ENCODE data around the gene CDKN2C.
"Not testable (repeated sequence)": the region's sequence is repeated elsewhere in the genome, so short reads cannot be mapped to it uniquely, and the experiment has no call there.

The CDKN2C gene

DNA sequence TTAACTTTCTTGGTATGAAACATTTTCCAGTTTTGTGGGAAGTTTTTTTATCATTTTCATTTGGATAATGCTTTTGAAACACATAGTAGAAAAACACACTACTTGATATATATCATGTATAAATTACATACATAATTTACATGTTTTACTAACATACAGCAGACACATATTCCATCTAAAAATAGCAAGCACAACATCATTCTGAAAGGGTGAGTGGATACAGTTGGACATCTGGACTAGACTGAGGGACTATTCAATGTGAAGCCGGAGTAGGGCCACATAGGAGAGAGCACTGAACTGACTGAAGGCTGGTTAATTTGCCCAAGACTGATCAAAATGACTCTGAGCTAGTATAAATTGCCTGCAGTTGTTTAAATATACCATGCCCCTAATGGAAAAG is 11.7 kb downstream of the CDKN2C start:
- DNase-seq: peak; percentile 55

- DNase-seq: no peak
Measured at GRCh38 chr1:50982611-50983010, 12.6 kb downstream of the CDKN2C start.

DNA sequence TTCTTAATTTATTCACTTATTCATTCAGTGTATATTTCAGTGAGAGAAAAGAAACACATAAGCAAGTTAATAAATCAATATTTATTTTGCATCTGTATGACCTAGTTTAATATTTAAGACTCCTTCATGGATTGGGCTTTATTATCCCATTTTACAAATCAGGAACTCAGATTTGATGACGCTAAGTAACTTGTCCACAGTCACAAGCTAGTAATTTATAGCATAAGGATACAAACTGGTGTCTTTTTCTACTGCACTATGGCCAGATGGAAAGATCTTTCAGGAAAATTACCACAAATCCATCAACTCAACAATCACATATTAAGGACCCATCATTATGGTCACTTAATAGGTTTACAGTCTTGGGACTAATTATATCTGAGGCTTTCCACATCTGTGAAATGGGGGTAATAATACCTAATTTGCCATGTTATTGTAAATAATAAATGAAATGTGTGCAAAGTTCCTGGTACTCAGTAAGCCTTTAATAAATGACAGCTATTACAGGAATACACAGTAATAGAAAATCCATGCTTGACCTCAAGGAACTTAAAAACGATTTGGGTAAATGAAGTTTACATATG is 13.3 kb downstream of the CDKN2C start:
- peak; percentile 31 for DNase-seq

DNA sequence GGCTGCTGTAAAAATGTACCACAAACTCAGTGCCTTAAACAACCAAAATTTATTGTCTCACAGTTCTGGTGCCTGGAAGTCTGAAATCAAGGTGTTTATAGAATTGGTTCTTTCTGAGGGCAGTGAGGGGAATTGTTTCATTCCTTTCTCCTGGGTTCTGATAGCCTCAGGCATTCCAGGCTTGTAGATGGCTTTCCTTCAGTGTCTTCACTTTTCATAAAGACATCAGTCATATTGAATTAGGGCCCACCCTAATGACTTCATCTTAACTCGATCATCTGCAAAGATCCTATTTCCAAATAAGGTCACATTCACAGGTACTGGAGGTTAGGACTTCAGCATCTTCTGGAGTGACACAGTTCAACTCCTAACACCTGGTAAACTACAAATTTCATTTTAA is 15.0 kb downstream of the CDKN2C start:
- no peak for DNase-seq

GRCh38 chr1:50986653-50987052 is 16.6 kb downstream of the CDKN2C start:
- no peak for DNase-seq

DNA sequence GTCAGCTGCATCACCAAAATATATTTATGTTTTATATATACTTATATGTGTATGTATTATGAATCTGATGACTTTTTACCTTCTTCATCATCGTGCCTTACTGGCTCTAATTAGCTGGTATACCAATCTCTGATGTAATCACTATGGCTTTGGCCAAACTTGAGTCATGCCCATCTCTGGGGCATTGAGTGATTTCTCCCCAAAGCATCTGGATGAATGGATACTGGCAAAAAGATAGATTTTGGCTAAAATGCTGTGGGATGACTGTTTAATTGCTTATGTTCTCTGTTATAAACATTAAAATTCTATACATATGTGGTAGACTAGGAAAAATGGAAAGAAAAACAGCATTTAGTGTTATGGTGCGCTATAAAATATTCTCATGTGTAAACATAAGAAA is 19.6 kb downstream of the CDKN2C start:
- no peak for DNase-seq

- no peak for DNase-seq
Measured at GRCh38 chr1:50992532-50993318, 22.7 kb downstream of the CDKN2C start.

DNA sequence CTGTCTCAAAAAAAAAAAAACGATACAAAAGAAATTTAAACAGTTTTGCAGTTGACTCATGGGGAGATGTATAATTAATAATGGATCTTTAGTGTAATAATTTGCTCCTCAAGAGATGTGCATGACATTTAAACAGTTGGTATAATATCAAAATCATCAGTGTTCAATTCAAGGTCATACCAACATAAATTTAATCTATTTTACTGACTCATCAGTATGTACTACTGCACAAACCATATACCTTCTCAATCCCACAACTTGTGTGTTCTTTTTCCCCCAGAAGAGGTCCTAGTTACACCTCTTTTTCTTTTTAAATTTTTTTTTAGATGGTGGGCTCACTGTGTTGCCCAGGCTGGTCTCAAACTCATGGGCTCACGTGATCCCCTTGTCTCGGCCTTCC is 23.6 kb downstream of the CDKN2C start:
- no peak for DNase-seq

- no peak for DNase-seq
Measured at GRCh38 chr1:50994997-50995396, 25.0 kb downstream of the CDKN2C start.

- DNase-seq: no peak
Measured at GRCh38 chr1:50995651-50996050, 25.6 kb downstream of the CDKN2C start.

GRCh38 chr1:50996083-50996482 is 26.0 kb downstream of the CDKN2C start:
- no peak for DNase-seq

DNA sequence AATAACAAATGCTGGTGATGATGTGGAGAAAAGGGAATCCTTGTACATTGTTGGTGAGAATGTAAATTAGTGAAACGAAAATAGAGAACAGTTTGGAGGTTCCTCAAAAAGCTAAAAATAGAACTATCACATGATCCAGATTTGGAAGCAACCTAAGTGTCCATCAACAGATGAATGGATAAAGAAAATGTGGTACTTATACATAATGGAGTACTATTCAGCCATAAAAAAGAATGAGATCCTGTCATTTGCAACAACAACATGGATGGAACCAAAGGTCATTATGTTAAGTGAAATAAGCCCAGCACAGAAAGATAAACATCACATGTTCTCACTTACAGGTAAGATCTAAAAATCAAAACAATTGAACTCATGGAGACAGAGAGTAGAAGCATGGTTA is 29.3 kb downstream of the CDKN2C start:
- DNase-seq: not testable (repeated sequence)

- no peak for DNase-seq
Measured at GRCh38 chr1:51000160-51000559, 30.1 kb downstream of the CDKN2C start.

DNA sequence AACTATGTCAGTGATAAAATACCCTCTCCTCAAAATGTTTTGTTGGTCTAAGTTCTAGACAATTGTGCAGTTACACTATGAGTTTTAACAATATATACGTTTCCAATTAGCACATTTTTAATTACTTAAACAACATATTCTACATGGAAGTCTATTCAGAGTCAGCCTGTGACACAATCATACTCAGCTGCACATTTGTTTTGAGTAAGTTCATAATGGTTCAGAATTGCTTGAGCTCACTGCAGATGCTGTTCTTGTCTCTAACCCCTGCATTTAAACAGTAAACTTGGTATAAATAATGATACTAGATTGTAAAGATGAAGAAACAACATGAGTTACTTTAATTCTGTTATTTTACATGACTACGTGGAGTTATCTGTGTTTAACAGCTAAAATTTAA is 30.6 kb downstream of the CDKN2C start:
- DNase-seq: no peak

GRCh38 chr1:51002516-51002915 is 32.5 kb downstream of the CDKN2C start:
- DNase-seq: no peak

GRCh38 chr1:51005549-51005948 is 35.5 kb downstream of the CDKN2C start:
- not testable (repeated sequence) for DNase-seq

- no peak for DNase-seq
Measured at GRCh38 chr1:51009381-51009780, 39.3 kb downstream of the CDKN2C start.

DNA sequence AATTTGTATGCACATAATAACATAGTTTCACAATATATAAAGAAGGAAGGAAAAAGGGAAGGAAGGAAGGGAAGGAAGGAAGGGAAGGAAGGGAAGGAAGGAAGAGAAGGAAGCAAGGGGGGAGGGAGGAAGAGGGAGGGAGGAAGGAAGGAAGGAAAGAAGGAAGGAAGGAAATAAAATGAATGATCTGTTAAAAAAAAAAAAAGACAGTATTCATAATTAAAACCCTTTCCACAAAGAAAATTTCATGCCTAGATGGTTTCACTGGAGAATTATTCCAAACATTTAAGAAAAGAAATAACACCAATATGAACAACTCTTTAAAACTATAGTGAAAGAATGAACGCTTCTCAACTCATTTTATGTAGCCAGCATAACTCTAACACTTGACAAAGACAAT is 44.8 kb downstream of the CDKN2C start:
- no peak for DNase-seq

GRCh38 chr1:51019811-51020210 is 49.8 kb downstream of the CDKN2C start:
- no peak for DNase-seq

Data from NCI-H1092 (cell line).